ENCODE results near the gene ATOX1. TPM values are rescaled to one million over a fixed set of nuclear protein-coding genes. Genes with fewer than 3 reads are reported as not detected.

ATOX1 gene
- total RNA-seq = 94.9 and 106 TPM in 2 replicates

GRCh38 chr5:151758430-151759241, at the start of gene ATOX1:
ATOX1 (minus strand) TSS chr5:151758631; CDS start chr5:151758551, 80 bp downstream.

DNA sequence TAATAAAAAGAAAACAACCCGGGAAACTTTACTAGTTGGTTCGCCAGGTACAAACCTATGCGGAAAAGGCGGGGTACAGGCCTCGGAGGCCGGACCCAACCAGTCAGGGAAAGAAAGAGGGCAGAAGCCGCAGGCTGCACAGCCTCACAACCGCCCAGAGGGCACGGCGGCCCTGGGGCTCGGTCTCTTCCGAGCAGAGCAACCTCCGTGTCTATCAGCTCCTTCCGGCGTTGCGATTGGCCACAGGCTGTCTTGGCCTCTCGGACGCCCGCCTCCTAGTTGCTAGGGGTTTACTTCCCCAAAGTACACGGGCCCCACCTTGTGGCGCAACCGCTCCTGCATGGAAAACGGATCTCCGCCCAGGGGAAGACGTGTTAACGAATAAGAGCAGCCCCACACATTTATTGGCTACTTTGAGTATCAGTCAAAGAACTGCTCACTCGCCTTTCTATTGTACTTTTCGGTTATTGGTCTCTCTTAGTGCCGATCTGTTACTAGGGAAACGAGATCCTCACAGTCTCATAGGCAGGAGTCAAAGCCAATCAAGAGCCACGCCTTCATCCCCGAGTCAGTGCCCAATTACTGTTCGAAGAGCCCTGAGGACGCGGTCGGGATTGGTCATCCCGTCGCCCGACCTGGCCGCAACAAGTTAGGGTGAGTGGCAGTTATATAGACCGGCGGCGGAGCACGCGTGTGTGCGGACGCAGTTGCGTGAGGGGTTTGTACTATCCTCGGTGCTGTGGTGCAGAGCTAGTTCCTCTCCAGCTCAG, 13.0 kb upstream of the ATOX1 start, which contains the start of gene G3BP1:
Gene G3BP1 (plus strand): TSS at position 696 of the 770 bp plus-strand sequence. CDS start 14,667 bp downstream, outside the sequence.

Other genes with a start within 250 kb of the ATOX1 start
- gene FAT2, start 167.3 kb downstream of the ATOX1 start, total RNA-seq = under 0.01 and 0.13 TPM in 2 replicates
- 877 and 1,916 TPM in 2 replicates for gene SPARC, start 71.7 kb downstream of the ATOX1 start, total RNA-seq
- 151 and 166 TPM in 2 replicates for gene G3BP1, start 13.3 kb upstream of the ATOX1 start, total RNA-seq
- gene GLRA1, start 166.2 kb upstream of the ATOX1 start, total RNA-seq = not detected in 2 replicates

Measured in aortic smooth muscle cell (primary cell).